ENCODE results near the gene ZNF576.

GRCh38 chr19:43563816-43564457 lies 32.5 kb upstream of the ZNF576 start:
- no peak for TF ChIP-seq SNAI2 (CRISPR knock-in tag; IDR thresholded peaks at IDR 0.05)
- TF ChIP-seq, protein P1, sequence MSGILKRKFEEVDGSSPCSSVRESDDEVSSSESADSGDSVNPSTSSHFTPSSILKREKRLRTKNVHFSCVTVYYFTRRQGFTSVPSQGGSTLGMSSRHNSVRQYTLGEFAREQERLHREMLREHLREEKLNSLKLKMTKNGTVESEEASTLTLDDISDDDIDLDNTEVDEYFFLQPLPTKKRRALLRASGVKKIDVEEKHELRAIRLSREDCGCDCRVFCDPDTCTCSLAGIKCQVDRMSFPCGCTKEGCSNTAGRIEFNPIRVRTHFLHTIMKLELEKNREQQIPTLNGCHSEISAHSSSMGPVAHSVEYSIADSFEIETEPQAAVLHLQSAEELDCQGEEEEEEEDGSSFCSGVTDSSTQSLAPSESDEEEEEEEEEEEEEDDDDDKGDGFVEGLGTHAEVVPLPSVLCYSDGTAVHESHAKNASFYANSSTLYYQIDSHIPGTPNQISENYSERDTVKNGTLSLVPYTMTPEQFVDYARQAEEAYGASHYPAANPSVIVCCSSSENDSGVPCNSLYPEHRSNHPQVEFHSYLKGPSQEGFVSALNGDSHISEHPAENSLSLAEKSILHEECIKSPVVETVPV (CRISPR knock-in tag; IDR thresholded peaks at IDR 0.05): no peak
- TF ChIP-seq ZNF70 (CRISPR knock-in tag; IDR thresholded peaks at IDR 0.05): no peak
- TF ChIP-seq RARB (CRISPR knock-in tag; IDR thresholded peaks at IDR 0.05): no peak
- no peak for TF ChIP-seq ZFP3 (CRISPR knock-in tag; IDR thresholded peaks at IDR 0.05)
- no peak for TF ChIP-seq TCF4 (CRISPR knock-in tag; IDR thresholded peaks at IDR 0.05; ENCODE audit: borderline replicate concordance)
- no peak for TF ChIP-seq ZFP30 (CRISPR knock-in tag; IDR thresholded peaks at IDR 0.05)
- TF ChIP-seq, protein P2, sequence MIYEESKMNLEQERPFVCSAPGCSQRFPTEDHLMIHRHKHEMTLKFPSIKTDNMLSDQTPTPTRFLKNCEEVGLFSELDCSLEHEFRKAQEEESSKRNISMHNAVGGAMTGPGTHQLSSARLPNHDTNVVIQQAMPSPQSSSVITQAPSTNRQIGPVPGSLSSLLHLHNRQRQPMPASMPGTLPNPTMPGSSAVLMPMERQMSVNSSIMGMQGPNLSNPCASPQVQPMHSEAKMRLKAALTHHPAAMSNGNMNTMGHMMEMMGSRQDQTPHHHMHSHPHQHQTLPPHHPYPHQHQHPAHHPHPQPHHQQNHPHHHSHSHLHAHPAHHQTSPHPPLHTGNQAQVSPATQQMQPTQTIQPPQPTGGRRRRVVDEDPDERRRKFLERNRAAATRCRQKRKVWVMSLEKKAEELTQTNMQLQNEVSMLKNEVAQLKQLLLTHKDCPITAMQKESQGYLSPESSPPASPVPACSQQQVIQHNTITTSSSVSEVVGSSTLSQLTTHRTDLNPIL (CRISPR knock-in tag; IDR thresholded peaks at IDR 0.05; ENCODE audit: low read depth): no peak
- TF ChIP-seq GLIS3 (CRISPR knock-in tag; IDR thresholded peaks at IDR 0.05): no peak
- no peak for TF ChIP-seq PPARA (CRISPR knock-in tag; IDR thresholded peaks at IDR 0.05; ENCODE audit: borderline replicate concordance)
- TF ChIP-seq ISL1 (CRISPR knock-in tag; IDR thresholded peaks at IDR 0.05): no peak
- TF ChIP-seq, protein P3, sequence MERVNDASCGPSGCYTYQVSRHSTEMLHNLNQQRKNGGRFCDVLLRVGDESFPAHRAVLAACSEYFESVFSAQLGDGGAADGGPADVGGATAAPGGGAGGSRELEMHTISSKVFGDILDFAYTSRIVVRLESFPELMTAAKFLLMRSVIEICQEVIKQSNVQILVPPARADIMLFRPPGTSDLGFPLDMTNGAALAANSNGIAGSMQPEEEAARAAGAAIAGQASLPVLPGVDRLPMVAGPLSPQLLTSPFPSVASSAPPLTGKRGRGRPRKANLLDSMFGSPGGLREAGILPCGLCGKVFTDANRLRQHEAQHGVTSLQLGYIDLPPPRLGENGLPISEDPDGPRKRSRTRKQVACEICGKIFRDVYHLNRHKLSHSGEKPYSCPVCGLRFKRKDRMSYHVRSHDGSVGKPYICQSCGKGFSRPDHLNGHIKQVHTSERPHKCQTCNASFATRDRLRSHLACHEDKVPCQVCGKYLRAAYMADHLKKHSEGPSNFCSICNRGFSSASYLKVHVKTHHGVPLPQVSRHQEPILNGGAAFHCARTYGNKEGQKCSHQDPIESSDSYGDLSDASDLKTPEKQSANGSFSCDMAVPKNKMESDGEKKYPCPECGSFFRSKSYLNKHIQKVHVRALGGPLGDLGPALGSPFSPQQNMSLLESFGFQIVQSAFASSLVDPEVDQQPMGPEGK (CRISPR knock-in tag; IDR thresholded peaks at IDR 0.05; ENCODE audit: borderline replicate concordance): no peak
